Cerebellar nuclear complex (tissue), 1 donor: ENCODE data around the gene TAOK2.

Experiments
- DNase-seq, 2 experiments: peaks; one replicate each; lab custom pipeline; 2025; lab: John Stamatoyannopoulos, UW

TAOK2 gene

DNA sequence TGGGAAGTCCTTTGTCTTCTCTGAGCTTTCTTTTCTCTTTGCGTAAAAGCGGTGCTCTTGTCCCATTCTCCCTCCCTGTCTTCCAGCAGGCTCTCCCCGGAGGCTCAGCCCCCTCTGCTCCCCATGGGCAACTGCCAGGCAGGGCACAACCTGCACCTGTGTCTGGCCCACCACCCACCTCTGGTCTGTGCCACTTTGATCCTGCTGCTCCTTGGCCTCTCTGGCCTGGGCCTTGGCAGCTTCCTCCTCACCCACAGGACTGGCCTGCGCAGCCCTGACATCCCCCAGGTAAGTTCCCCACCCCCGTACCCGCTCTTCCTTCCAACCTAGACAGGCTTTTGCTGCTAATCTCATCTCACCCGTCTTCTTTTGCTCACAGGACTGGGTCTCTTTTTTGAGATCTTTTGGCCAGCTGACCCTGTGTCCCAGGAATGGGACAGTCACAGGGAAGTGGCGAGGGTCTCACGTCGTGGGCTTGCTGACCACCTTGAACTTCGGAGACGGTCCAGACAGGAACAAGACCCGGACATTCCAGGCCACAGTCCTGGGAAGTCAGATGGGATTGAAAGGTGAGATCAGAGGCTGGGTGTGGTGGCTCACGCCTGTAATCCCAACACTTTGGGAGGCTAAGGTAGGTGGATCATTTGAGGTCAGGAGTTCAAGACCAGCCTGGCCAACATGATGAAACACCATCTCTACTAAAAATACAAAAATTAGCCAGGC lies 10.5 kb upstream of the TAOK2 start:
- DNase-seq, result no peak

DNA sequence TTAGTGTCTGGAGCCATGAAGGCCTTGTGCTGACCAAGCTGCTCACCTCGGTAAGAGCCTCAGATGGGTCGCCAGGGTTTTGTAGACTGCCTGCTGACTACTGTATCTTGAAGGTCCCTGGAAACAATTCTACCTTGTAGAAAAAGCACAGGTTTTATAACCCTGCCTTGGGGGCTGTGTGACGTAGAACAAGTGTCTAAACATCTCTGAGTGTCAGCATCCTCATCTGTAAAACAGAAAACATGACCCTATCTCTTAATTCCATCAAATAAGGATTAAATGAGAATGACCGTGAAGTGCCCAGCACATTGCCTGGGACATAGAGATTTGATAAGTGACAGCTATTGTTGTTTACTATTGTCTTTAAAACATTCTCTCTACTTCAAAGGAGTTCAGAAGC lies 5.5 kb upstream of the TAOK2 start:
- DNase-seq, result no peak

DNA sequence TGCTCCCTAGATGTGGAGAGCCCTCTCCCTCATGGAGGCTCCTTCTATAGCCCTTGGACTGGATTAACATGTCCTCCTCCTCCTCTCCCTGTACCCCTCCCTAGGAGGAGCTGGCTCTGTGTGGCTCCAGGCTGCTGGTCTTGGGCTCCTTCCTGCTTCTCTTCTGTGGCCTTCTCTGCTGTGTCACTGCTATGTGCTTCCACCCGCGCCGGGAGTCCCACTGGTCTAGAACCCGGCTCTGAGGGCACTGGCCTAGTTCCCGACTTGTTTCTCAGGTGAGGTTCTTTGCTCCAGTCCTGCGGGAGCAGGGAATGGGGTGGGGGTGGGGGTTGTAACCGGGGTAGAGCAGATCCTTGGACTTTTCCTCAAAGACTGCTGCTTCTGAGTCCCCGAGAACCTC lies 2.4 kb upstream of the TAOK2 start:
- no peak for DNase-seq

DNA sequence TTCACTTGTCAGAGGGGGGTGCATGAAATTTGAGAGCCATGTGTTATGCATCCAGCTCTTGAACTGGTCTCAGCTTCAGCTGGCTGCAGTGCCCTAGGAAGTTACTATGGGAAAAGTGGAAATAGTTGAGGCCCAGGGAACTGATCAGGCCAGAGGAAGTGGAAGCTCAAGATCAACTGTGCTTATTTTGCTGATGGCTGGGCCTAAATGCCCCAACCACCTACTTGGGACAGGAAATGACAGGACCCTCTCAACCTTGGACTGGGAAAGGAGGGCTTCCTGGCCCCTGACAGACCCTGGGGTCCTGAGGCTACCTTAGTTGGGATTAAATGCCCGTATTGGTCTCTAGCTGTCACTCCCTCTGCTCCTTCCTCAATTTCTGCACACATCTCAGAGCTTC lies 1.2 kb upstream of the TAOK2 start:
- no peak for DNase-seq

DNA sequence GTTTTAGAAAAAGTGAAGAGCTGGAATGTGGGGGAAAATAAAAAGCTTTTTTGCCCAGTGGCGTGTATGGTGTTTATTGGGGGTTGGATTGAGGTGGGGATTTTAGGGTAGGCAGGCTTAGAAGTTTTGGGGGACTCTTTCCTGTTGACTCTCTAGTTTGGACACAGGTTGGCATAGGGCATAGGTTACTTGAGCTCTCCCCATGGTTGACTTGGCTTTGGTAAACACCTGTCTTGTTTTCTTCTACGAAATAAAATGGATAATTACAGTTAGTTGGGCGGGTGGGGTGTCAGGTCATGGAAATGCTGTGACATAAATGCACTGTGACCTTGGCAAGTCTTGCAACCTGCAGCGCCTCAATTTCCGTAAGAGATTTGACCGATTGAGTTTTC lies 680 bp upstream of the TAOK2 start:
- DNase-seq, result no peak

DNA sequence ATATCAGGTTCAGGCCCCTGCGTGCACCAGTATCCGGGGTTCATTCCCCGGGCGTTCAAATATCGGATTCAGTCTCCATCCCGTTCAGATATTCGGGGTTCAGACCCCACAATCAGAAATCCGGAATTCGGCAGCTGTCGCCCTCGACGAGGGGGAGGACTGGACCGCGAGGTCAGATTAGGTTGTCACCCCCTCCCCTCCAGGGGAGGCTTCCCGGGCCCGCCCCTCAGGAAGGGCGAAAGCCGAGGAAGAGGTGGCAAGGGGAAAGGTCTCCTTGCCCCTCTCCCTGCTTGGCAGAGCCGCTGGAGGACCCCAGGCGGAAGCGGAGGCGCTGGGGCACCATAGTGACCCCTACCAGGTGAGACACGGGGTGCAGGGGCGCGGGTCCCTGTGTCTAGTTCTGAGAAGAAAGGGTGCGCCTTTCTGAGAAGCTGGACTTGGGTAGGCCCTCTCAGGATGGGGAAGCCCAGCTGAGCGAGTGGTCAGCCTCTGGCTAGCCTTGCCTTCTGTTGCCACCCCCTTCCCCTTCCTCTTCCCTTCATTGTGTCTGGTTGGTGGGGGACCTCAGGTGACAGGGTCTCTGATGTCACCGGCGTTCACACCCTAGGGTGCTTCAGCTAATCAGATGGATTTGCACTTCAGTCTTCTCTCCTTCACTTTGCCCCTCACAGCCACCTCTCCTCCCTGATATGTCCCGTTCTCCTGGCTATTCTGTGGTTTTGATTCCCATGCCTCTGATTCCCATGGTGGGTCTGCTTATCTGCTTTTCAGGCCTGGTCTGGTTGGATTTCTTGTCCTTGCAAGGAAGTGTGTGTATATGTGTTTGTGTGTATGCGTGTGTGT lies 844 bp downstream of the TAOK2 start:
- no peak for DNase-seq

DNA sequence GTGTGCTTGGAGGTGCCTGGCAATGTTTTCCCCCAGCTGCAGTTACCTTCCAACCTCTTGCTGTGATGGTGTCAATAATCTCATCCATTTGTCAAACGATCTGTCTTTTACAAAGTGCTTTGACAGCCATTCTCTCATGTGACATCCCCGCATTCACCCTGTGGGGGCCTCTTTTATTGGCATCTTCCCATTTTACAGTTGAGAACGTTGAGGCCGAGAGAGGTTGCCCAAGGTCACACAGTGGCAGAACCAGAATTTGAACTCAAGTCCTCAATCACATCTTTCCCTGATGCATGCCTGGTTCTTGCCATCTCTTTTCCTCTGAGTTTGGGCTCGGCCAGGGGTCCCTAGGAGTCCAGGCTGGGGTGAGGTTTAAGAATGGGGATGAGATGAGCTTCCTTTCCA lies 1.5 kb downstream of the TAOK2 start:
- no peak for DNase-seq

DNA sequence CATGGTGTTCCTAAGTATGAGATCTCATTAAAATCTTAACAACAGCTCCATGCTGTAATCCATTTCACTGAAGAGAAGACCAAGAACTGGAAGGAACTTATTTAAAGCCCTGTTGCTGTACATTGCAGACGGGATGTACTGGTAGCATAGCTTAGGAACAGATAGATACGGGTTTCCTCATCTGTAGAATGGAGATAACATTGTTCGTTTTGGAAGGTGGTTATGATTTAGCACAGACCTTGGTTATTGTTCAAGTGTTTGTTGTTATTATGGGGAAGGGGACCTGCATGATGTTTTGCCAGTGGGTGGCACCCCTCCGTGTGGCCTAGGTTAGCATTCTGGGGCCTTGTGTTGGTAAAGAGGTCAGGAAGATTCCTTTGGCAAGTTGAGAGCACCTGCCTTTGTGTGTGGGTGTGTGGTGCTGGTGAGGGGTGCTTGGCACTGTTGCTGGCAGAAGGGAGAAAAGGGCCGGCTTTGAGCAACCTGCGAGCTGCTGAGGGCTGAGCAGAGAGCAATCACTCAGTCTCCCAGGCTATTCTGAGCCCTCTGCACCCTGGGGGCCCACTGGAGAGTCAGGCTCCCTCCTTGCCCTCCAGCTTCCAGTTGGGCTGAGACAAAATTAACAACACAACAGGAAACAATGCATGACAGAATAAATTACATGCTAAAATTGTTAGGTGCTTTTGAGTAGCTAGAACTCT lies 2.3 kb downstream of the TAOK2 start:
- no peak for DNase-seq

DNA sequence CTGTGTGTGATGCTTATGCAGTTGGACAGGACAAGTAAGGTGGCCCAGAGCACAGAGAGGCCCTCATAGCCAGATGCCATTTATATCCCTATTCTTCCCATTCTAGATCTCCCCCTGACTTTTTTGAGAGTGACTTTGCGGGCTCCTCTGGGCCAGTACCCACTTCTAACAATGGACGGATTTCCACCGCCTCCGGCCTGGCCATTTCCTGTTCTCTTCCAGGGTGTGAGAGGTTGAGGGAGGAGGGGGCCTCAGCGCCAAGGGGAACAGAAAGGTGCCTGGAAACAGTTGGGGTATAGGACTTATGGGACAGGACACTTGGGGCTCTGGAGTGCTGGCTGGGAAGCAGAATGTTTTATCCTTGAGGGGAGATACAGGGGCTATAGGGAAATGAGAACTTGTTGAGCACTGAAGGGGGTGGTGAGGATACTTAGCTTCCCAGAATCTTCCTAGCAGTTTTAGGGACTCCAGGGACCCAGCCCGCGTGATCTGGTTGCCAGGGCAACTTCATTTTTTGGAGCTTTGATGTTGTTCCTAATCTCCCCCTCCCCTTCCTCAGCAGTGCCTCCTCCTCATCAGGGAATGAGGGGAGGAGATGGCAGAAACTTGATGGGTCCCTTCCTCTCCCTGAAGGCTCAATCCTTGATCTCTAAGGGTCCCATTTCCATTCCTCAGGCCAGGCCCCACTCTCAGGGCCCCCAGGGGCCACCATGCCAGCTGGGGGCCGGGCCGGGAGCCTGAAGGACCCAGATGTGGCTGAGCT lies 3.6 kb downstream of the TAOK2 start:
- no peak for DNase-seq

DNA sequence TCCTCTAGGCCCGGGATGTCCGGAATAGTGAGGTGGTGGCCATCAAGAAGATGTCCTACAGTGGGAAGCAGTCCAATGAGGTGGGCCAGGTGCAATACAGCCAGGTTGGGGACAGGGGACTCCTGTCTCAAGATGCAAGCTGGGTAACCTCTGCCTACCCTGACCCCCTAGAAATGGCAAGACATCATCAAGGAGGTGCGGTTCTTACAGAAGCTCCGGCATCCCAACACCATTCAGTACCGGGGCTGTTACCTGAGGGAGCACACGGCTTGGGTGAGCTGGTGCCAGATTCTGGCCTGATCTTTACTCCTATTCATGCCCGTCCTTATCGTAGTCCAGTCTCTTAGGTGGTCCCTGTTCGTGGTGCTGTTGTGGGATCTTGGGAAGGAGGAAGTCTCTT lies 4.4 kb downstream of the TAOK2 start:
- no peak for DNase-seq

DNA sequence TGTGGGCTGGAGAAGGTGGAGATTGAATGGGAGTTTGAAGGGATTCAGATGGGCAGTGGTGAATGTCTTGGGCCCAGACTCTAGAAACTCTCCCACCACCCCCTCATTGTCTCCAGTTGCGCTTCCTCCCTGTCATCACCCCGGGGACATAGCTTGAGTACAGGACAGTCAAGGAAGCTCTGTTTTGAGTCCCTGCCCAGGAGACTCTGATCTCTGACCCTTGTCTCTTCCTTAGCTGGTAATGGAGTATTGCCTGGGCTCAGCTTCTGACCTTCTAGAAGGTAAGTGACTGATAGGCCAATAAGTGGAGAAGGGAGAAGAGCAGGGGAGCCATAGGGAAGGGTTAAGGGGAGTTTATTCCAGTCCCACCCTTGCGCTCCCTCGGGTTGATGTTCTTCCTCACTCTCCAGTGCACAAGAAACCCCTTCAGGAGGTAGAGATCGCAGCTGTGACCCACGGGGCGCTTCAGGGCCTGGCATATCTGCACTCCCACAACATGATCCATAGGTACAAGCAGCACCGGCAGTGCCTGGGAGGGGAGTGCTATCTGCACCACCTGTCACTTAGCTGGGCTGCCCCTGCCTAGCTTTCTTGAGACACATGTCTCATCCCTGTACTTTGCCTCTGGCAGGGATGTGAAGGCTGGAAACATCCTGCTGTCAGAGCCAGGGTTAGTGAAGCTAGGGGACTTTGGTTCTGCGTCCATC lies 5.0 kb downstream of the TAOK2 start:
- no peak for DNase-seq

DNA sequence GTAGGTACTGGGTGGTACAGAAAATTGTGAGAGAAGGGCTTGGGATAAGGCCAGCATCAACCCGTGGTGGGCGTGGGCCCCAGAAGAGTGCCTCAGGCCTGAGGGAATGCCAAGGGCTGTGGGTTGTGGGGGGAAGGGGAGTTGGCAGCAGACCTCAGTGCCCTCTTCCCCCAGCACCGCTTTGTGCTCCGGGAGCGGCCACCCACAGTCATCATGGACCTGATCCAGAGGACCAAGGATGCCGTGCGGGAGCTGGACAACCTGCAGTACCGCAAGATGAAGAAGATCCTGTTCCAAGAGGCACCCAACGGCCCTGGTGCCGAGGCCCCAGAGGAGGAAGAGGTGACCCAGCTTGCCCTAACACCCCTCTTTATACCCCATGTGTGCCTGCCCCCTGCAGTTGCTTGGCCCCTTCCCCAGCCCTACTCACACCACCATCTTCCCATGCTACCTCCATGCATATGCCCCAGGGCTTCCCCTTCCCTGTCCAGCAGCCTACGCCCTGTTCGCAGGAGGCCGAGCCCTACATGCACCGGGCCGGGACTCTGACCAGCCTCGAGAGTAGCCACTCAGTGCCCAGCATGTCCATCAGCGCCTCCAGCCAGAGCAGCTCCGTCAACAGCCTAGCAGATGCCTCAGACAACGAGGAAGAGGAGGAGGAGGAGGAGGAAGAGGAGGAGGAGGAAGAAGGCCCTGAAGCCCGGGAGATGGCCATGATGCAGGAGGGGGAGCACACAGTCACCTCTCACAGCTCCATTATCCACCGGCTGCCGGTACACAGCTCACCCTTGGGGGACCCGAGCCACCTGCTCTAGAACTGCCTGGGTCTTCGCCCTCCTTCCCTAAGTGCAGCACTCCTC lies 9.1 kb downstream of the TAOK2 start:
- no peak for DNase-seq

DNA sequence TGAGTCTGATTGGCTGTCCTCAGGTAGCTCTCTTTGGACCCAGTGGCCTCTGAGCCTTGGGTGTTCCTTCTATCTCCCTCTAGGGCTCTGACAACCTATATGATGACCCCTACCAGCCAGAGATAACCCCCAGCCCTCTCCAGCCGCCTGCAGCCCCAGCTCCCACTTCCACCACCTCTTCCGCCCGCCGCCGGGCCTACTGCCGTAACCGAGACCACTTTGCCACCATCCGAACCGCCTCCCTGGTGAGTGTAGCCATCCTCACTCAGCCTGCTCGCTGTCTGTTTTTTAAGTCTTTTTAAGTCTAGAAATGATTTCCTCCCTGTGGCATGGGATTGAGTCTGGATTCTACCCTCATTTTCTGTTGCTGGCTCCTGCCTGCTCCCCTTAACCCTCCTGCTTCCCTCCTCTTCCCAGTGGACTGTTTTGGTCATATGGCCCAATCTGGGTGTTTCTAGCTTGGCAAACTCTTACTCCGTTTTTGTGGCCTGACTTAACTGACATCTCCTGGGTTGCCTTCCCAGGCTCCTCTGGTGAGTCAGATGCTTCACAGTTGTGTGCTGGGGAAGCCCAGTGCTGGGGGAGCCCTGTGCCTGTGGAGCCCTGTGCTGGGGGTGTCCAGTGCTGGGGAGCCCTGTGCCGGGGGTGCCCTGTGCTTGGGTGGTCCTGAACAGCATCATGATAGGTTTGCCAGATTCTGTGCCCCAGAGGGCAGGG lies 9.9 kb downstream of the TAOK2 start:
- no peak for DNase-seq

DNA sequence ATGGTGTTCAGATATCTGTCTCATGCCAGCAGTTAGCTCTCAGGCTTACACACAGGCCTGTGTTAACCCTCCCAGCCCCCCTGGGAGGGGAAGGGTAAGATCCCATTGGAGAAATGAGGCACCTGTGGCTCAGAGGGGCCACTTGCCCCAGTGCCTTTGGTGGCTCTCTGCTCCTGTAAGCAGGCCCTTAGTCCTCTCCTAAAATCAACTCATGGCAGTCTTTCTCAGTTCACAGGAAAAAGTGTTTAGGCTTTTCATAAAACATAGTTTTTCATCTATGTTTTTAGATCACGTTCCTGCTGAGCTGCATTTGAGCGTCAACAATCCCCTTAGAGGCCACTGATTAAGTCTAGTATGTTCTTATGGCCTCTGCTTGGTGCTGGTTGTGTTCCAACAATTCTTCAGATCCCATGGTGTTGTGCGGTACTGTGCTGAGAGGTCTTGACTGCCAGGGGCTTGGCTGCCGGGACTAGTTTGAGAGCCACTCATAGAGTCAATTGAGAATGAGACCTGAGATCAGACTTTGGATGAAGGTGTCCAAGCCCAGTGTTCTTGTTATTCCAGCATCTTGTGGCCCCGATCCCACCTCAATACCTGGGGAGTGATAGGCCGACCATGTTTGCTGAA lies 10.6 kb downstream of the TAOK2 start:
- no peak for DNase-seq

DNA sequence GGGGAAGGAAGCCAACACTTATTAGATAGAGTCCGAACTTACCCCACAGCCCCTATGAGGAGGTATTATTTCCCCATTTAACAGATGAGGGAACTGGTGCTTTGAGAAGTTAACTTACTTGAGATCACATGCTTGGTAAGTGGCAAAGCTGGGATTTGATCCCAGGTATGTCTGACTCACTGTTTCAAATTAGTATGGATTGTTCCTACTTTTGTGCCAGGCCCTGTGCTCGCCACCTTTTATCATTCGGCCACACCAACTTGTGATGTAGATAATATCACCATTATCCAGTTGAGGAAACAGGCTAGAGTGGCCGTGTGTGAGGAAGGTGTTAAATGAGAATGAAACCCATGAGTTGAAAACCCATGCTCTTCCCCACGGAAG lies 11.1 kb downstream of the TAOK2 start:
- no peak for DNase-seq

DNA sequence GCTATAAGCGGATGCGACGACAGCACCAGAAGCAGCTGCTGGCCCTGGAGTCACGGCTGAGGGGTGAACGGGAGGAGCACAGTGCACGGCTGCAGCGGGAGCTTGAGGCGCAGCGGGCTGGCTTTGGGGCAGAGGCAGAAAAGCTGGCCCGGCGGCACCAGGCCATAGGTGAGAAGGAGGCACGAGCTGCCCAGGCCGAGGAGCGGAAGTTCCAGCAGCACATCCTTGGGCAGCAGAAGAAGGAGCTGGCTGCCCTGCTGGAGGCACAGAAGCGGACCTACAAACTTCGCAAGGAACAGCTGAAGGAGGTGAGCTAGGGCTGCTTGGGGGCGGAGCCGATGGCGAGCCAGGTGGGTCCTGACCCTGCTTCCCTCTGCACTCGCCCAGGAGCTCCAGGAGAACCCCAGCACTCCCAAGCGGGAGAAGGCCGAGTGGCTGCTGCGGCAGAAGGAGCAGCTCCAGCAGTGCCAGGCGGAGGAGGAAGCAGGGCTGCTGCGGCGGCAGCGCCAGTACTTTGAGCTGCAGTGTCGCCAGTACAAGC lies 11.7 kb downstream of the TAOK2 start:
- DNase-seq, result no peak

DNA sequence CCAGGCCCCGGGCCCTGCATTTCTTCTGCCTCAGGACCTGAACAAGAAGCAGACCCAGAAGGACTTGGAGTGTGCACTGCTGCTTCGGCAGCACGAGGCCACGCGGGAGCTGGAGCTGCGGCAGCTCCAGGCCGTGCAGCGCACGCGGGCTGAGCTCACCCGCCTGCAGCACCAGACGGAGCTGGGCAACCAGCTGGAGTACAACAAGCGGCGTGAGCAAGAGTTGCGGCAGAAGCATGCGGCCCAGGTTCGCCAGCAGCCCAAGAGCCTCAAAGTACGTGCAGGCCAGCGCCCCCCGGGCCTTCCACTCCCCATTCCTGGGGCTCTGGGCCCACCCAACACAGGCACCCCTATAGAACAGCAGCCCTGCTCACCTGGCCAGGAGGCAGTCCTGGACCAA lies 12.6 kb downstream of the TAOK2 start:
- DNase-seq, result no peak

DNA sequence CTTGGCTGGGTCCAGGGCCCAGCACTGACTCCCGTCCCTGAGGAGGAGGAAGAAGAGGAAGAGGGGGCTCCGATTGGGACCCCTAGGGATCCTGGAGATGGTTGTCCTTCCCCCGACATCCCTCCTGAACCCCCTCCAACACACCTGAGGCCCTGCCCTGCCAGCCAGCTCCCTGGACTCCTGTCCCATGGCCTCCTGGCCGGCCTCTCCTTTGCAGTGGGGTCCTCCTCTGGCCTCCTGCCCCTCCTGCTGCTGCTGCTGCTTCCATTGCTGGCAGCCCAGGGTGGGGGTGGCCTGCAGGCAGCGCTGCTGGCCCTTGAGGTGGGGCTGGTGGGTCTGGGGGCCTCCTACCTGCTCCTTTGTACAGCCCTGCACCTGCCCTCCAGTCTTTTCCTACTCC lies 13.3 kb downstream of the TAOK2 start:
- DNase-seq, result no peak

DNA sequence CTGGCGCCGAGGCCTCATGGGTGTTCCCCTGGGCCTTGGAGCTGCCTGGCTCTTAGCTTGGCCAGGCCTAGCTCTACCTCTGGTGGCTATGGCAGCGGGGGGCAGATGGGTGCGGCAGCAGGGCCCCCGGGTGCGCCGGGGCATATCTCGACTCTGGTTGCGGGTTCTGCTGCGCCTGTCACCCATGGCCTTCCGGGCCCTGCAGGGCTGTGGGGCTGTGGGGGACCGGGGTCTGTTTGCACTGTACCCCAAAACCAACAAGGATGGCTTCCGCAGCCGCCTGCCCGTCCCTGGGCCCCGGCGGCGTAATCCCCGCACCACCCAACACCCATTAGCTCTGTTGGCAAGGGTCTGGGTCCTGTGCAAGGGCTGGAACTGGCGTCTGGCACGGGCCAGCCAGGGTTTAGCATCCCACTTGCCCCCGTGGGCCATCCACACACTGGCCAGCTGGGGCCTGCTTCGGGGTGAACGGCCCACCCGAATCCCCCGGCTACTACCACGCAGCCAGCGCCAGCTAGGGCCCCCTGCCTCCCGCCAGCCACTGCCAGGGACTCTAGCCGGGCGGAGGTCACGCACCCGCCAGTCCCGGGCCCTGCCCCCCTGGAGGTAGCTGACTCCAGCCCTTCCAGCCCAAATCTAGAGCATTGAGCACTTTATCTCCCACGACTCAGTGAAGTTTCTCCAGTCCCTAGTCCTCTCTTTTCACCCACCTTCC lies 13.9 kb downstream of the TAOK2 start:
- DNase-seq, result no peak
